HEK293 (cell line): ENCODE data around the gene TBX5.

Source experiments
- CTCF ChIA-PET: fragments of 350-600 bp; formaldehyde crosslinking; extraction: SDS; loops from one replicate; lab custom pipeline; 2021; ENCODE audit warnings: antibody characterized with exemption; lab: Yijun Ruan, JAX
- POLR2A ChIA-PET: fragments of 300-600 bp; formaldehyde crosslinking; extraction: SDS; loops from one replicate; lab custom pipeline; 2020; ENCODE audit warnings: antibody characterized with exemption, inconsistent platforms; lab: Yijun Ruan, JAX
- H3K27ac ChIP-seq: fragments of 200-500 bp; sonication (Bioruptor generic); 2 replicates; pipeline ENCODE4 v1.5.1; 2014; ENCODE audit warnings: low read depth, low read length, control low read depth, inconsistent platforms; ENCODE audit errors: extremely low read depth
- H3K36me3 ChIP-seq, 2 experiments: fragments of 200-500 bp in 1 of 2; sonication (Bioruptor generic) in 1 of 2; 1 replicate in 1 of 2; 2 replicates in 1 of 2; pipeline ENCODE4 v1.5.1; 2014 to 2017; ENCODE audit warnings: inconsistent platforms in 2 of 2, low read length in 2 of 2; ENCODE audit not compliant: control insufficient read depth in 2 of 2, insufficient read depth in 1 of 2
- H3K4me1 ChIP-seq: fragments of 200-500 bp; sonication (Bioruptor generic); 2 replicates; pipeline ENCODE4 v1.5.1; 2014; ENCODE audit warnings: mild to moderate bottlenecking, low read length, inconsistent platforms; ENCODE audit not compliant: control insufficient read depth, insufficient read depth
- H3K4me3 ChIP-seq: 2 replicates; pipeline ENCODE4 v1.5.1; 2011; ENCODE audit warnings: low read depth, mild to moderate bottlenecking, control low read depth, low read length, moderate library complexity
- H3K9me3 ChIP-seq: fragments of 200-500 bp; sonication (Bioruptor generic); 2 replicates; pipeline ENCODE4 v1.5.1; 2014; ENCODE audit warnings: low read depth, low read length, inconsistent platforms; ENCODE audit not compliant: control insufficient read depth, insufficient read depth
- ATF2 ChIP-seq: fragments of 450-650 bp; formaldehyde crosslinking; IDR thresholded peaks from 2 replicates; pipeline ENCODE4 v1.5.1; 2016; ENCODE audit warnings: missing biosample characterization, missing genetic modification characterization, low read depth
- BCL11B ChIP-seq: fragments of 450-650 bp; formaldehyde crosslinking; IDR thresholded peaks from 2 replicates; pipeline ENCODE4 v1.5.1; 2016; ENCODE audit warnings: low read depth, missing biosample characterization, missing genetic modification characterization
- GFI1B ChIP-seq: fragments of 450-650 bp; formaldehyde crosslinking; IDR thresholded peaks from 2 replicates; pipeline ENCODE4 v1.5.1; 2016; ENCODE audit warnings: missing biosample characterization, missing genetic modification characterization
- GLI4 ChIP-seq: fragments of 450-650 bp; formaldehyde crosslinking; IDR thresholded peaks from 2 replicates; pipeline ENCODE4 v1.5.1; 2016; ENCODE audit warnings: missing biosample characterization, missing genetic modification characterization
- HIC1 ChIP-seq: fragments of 450-650 bp; formaldehyde crosslinking; IDR thresholded peaks from 2 replicates; pipeline ENCODE4 v1.5.1; 2016; ENCODE audit warnings: missing biosample characterization, missing genetic modification characterization
- ZBTB7A ChIP-seq: fragments of 450-650 bp; formaldehyde crosslinking; IDR thresholded peaks from 2 replicates; pipeline ENCODE4 v1.5.1; 2016; ENCODE audit warnings: low read depth, missing biosample characterization, missing genetic modification characterization
- ZNF10 ChIP-seq: fragments of 450-650 bp; formaldehyde crosslinking; IDR thresholded peaks from 2 replicates; pipeline ENCODE4 v1.5.1; 2017; ENCODE audit warnings: missing biosample characterization, missing genetic modification characterization
- ZNF169 ChIP-seq: fragments of 450-650 bp; formaldehyde crosslinking; IDR thresholded peaks from 2 replicates; pipeline ENCODE4 v1.5.1; 2016; ENCODE audit warnings: missing biosample characterization, missing genetic modification characterization
- ZNF2 ChIP-seq: fragments of 450-650 bp; formaldehyde crosslinking; IDR thresholded peaks from 2 replicates; pipeline ENCODE4 v1.5.1; 2016; ENCODE audit warnings: missing biosample characterization, missing genetic modification characterization
- ZNF223 ChIP-seq: fragments of 450-650 bp; formaldehyde crosslinking; IDR thresholded peaks from 2 replicates; pipeline ENCODE4 v1.5.1; 2016; ENCODE audit warnings: missing biosample characterization, missing genetic modification characterization
- ZNF37A ChIP-seq: fragments of 450-650 bp; IDR thresholded peaks from 2 replicates; pipeline ENCODE4 v1.5.1; 2018; ENCODE audit warnings: missing biosample characterization, missing genetic modification characterization
- ZNF423 ChIP-seq: fragments of 450-650 bp; formaldehyde crosslinking; IDR thresholded peaks from 2 replicates; pipeline ENCODE4 v1.5.1; 2016; ENCODE audit warnings: missing biosample characterization, missing genetic modification characterization
- ZNF518A ChIP-seq: fragments of 450-650 bp; formaldehyde crosslinking; conservative IDR thresholded peaks from 2 replicates; pipeline ENCODE4 v1.5.1; 2016; ENCODE audit warnings: low read depth, missing biosample characterization, missing genetic modification characterization
- ZNF555 ChIP-seq: fragments of 450-650 bp; formaldehyde crosslinking; conservative IDR thresholded peaks from 2 replicates; pipeline ENCODE4 v1.5.1; 2017; ENCODE audit warnings: missing biosample characterization, mild to moderate bottlenecking, missing genetic modification characterization, inconsistent platforms
- ZNF596 ChIP-seq: fragments of 450-650 bp; IDR thresholded peaks from 2 replicates; pipeline ENCODE4 v1.5.0; 2018; ENCODE audit warnings: missing biosample characterization, mild to moderate bottlenecking, missing genetic modification characterization, moderate library complexity
- ZNF621 ChIP-seq: fragments of 450-650 bp; formaldehyde crosslinking; IDR thresholded peaks from 2 replicates; pipeline ENCODE4 v1.5.1; 2017; ENCODE audit warnings: missing biosample characterization, missing genetic modification characterization
- ZNF645 ChIP-seq: fragments of 450-650 bp; formaldehyde crosslinking; IDR thresholded peaks from 2 replicates; pipeline ENCODE4; 2016; ENCODE audit warnings: missing biosample characterization, missing genetic modification characterization
- ZNF785 ChIP-seq: fragments of 450-650 bp; formaldehyde crosslinking; IDR thresholded peaks from 2 replicates; pipeline ENCODE4 v1.5.1; 2016; ENCODE audit warnings: missing biosample characterization, missing genetic modification characterization

Gene TBX5

GRCh38 chr12:114440270-114441038 lies 34.5 kb upstream of the TBX5 start:
- H3K9me3 ChIP-seq: no peaks in the 10 kb centered on the region; the same call in 1 of the 2 replicates
- POLR2A ChIA-PET: no interaction called here
- TF ChIP-seq ZNF37A (tag by site-specific recombination) (no peak), ZNF555 (no peak), ZNF169 (no peak), ZNF621 (no peak), ZNF645 (tag by site-specific recombination) (no peak), GFI1B (no peak), ZNF518A (tag by site-specific recombination) (no peak), ATF2 (tag by site-specific recombination) (no peak), ZNF223 (no peak), HIC1 (tag by site-specific recombination) (no peak), ZBTB7A (tag by site-specific recombination) (no peak), ZNF2 (tag by site-specific recombination) (no peak), ZNF596 (tag by site-specific recombination) (no peak), ZNF423 (tag by site-specific recombination) (no peak), ZNF10 (tag by site-specific recombination) (no peak), ZNF785 (tag by site-specific recombination) (no peak), GLI4 (no peak), BCL11B (no peak)
- H3K27ac ChIP-seq: no peak overlapping the region
- CTCF ChIA-PET: no interaction called here
- no peak overlapping the region for H3K4me3 ChIP-seq
- H3K4me1 ChIP-seq: no peaks in the 10 kb centered on the region; the same call in 1 of the 2 replicates
- H3K36me3 ChIP-seq: no peaks in the 10 kb centered on the region
